ENCODE data around the gene CD300LD. TPM values are rescaled to one million over a fixed set of nuclear protein-coding genes. Genes with fewer than 3 reads are reported as not detected.
"Not testable (repeated sequence)": the region's sequence is repeated elsewhere in the genome, so short reads cannot be mapped to it uniquely, and the experiment has no call there.

The CD300LD gene
- total RNA-seq, 1 experiment from 2014 or later = not detected

GRCh38 chr17:74606050-74606449 is 14.0 kb upstream of the CD300LD start:
- DNase-seq (ENCODE audit: low read depth) = no peak

- peak; percentile 89 for DNase-seq (ENCODE audit: low read depth)
Observed at GRCh38 chr17:74605361-74605760, 13.3 kb upstream of the CD300LD start.

GRCh38 chr17:74604761-74605160 is 12.7 kb upstream of the CD300LD start:
- DNase-seq (ENCODE audit: low read depth) = no peak

- DNase-seq (ENCODE audit: low read depth) = no peak
Observed at GRCh38 chr17:74604200-74604599, 12.1 kb upstream of the CD300LD start.

- no peak for DNase-seq (ENCODE audit: low read depth)
Observed at GRCh38 chr17:74603746-74604145, 11.7 kb upstream of the CD300LD start.

- no peak for DNase-seq (ENCODE audit: low read depth)
Observed at GRCh38 chr17:74603037-74603635, 11.1 kb upstream of the CD300LD start.

- DNase-seq (ENCODE audit: low read depth) = peak; percentile 59
Observed at GRCh38 chr17:74601944-74602572, 10.0 kb upstream of the CD300LD start.

- no peak for DNase-seq (ENCODE audit: low read depth)
Observed at GRCh38 chr17:74599448-74599939, 7.4 kb upstream of the CD300LD start.

- DNase-seq (ENCODE audit: low read depth) = peak; percentile 27
Observed at GRCh38 chr17:74599023-74599399, 6.9 kb upstream of the CD300LD start.

- DNase-seq (ENCODE audit: low read depth) = no peak
Observed at GRCh38 chr17:74598346-74599022, 6.4 kb upstream of the CD300LD start.

- no peak for DNase-seq (ENCODE audit: low read depth)
Observed at GRCh38 chr17:74597069-74597790, 5.1 kb upstream of the CD300LD start.

GRCh38 chr17:74595037-74595750 is 3.1 kb upstream of the CD300LD start:
- no peak for DNase-seq (ENCODE audit: low read depth)

GRCh38 chr17:74591503-74591902 is 580 bp downstream of the CD300LD start:
- DNase-seq (ENCODE audit: low read depth) = no peak

GRCh38 chr17:74585711-74586110 is 6.4 kb downstream of the CD300LD start:
- no peak for DNase-seq (ENCODE audit: low read depth)

GRCh38 chr17:74584292-74585060 is 7.6 kb downstream of the CD300LD start:
- no peak for DNase-seq (ENCODE audit: low read depth)

GRCh38 chr17:74582633-74583032 is 9.4 kb downstream of the CD300LD start:
- no peak for DNase-seq (ENCODE audit: low read depth)

GRCh38 chr17:74579900-74580299 is 12.2 kb downstream of the CD300LD start:
- no peak for DNase-seq (ENCODE audit: low read depth)

- DNase-seq (ENCODE audit: low read depth) = no peak
Observed at GRCh38 chr17:74578979-74579378, 13.1 kb downstream of the CD300LD start.

- no peak for DNase-seq (ENCODE audit: low read depth)
Observed at GRCh38 chr17:74574489-74575142, 17.5 kb downstream of the CD300LD start.

- not testable (repeated sequence) for DNase-seq (ENCODE audit: low read depth)
Observed at GRCh38 chr17:74573635-74574034, 18.4 kb downstream of the CD300LD start.

Measured in Daoy (cell line).